ENCODE results near the gene CSMD2.

Gene CSMD2

GRCh38 chr1:33837635-33838034 is 327.4 kb downstream of the CSMD2 start:
- Histone ChIP-seq H3K4me3 (ENCODE audit: low read length, poor library complexity, severe bottlenecking) (no peak overlapping the region), H3K36me3 (ENCODE audit: insufficient read depth, low read length) (no peaks in the 10 kb centered on the region), H3K79me2 (ENCODE audit: insufficient read depth, low read length) (no peaks in the 10 kb centered on the region), H3K27me3 (ENCODE audit: insufficient read depth, low read length, poor library complexity, severe bottlenecking) (no peaks in the 10 kb centered on the region), H3F3A (ENCODE audit: low read depth) (no peaks in the 10 kb centered on the region), H3K9me2 (replicated peaks; ENCODE audit: low read depth, low read length) (no peaks in the 10 kb centered on the region), H2AFZ (ENCODE audit: low read length) (no peak overlapping the region), H4K20me1 (ENCODE audit: insufficient read depth, low read length, poor library complexity, severe bottlenecking) (no peaks in the 10 kb centered on the region), H3K9me3 (ENCODE audit: insufficient read depth, low read depth, low read length) (no peaks in the 10 kb centered on the region), H3K4me1 (ENCODE audit: insufficient read depth, low read length, poor library complexity, severe bottlenecking) (no peaks in the 10 kb centered on the region), H3K4me2 (ENCODE audit: low read depth, low read length, poor library complexity, severe bottlenecking) (no peak overlapping the region), H3K9ac (ENCODE audit: low read depth, low read length, poor library complexity, severe bottlenecking) (no peak overlapping the region)
- TF ChIP-seq EZH2phosphoT487 (IDR thresholded peaks at IDR 0.05; ENCODE audit: borderline replicate concordance) (no peak), CTCF (conservative IDR thresholded peaks at IDR 0.05; ENCODE audit: low read length) (no peak)

GRCh38 chr1:33836911-33837310 is 328.1 kb downstream of the CSMD2 start:
- Histone ChIP-seq H3K9me3 (ENCODE audit: insufficient read depth, low read depth, low read length) (no peaks in the 10 kb centered on the region), H3K9me2 (replicated peaks; ENCODE audit: low read depth, low read length) (no peaks in the 10 kb centered on the region), H3K4me1 (ENCODE audit: insufficient read depth, low read length, poor library complexity, severe bottlenecking) (no peaks in the 10 kb centered on the region), H3F3A (ENCODE audit: low read depth) (no peaks in the 10 kb centered on the region), H3K79me2 (ENCODE audit: insufficient read depth, low read length) (no peaks in the 10 kb centered on the region), H3K27me3 (ENCODE audit: insufficient read depth, low read length, poor library complexity, severe bottlenecking) (no peaks in the 10 kb centered on the region), H2AFZ (ENCODE audit: low read length) (no peak overlapping the region), H3K36me3 (ENCODE audit: insufficient read depth, low read length) (no peaks in the 10 kb centered on the region), H3K4me2 (ENCODE audit: low read depth, low read length, poor library complexity, severe bottlenecking) (no peak overlapping the region), H4K20me1 (ENCODE audit: insufficient read depth, low read length, poor library complexity, severe bottlenecking) (no peaks in the 10 kb centered on the region), H3K4me3 (ENCODE audit: low read length, poor library complexity, severe bottlenecking) (no peak overlapping the region), H3K9ac (ENCODE audit: low read depth, low read length, poor library complexity, severe bottlenecking) (no peak overlapping the region)
- TF ChIP-seq CTCF (conservative IDR thresholded peaks at IDR 0.05; ENCODE audit: low read length): no peak
- no peak for TF ChIP-seq EZH2phosphoT487 (IDR thresholded peaks at IDR 0.05; ENCODE audit: borderline replicate concordance)

- H3K9me3 ChIP-seq (ENCODE audit: insufficient read depth, low read depth, low read length): peaks cover 6% of the 10 kb centered on the region; the same call in 1 of the 2 replicates
- H3K27me3 ChIP-seq (ENCODE audit: insufficient read depth, low read length, poor library complexity, severe bottlenecking): no peaks in the 10 kb centered on the region
- no peaks in the 10 kb centered on the region for H3K4me1 ChIP-seq (ENCODE audit: insufficient read depth, low read length, poor library complexity, severe bottlenecking)
- no peaks in the 10 kb centered on the region for H4K20me1 ChIP-seq (ENCODE audit: insufficient read depth, low read length, poor library complexity, severe bottlenecking)
- H3K79me2 ChIP-seq (ENCODE audit: insufficient read depth, low read length): no peaks in the 10 kb centered on the region
- no peaks in the 10 kb centered on the region for H3K9me2 ChIP-seq (replicated peaks; ENCODE audit: low read depth, low read length)
- no peak overlapping the region for H3K9ac ChIP-seq (ENCODE audit: low read depth, low read length, poor library complexity, severe bottlenecking)
- no peak overlapping the region for H3K4me2 ChIP-seq (ENCODE audit: low read depth, low read length, poor library complexity, severe bottlenecking)
- no peak for TF ChIP-seq EZH2phosphoT487 (IDR thresholded peaks at IDR 0.05; ENCODE audit: borderline replicate concordance)
- no peak for TF ChIP-seq CTCF (conservative IDR thresholded peaks at IDR 0.05; ENCODE audit: low read length)
- H3K36me3 ChIP-seq (ENCODE audit: insufficient read depth, low read length): no peaks in the 10 kb centered on the region
- no peak overlapping the region for H3K4me3 ChIP-seq (ENCODE audit: low read length, poor library complexity, severe bottlenecking)
- H2AFZ ChIP-seq (ENCODE audit: low read length): no peak overlapping the region
- no peaks in the 10 kb centered on the region for H3F3A ChIP-seq (ENCODE audit: low read depth)
These were observed 336.4 kb downstream of the CSMD2 start for GRCh38 chr1:33828654-33829053.
